Measurements from ENCODE around the gene SPTBN4.

- TF ChIP-seq CTCF (IDR thresholded peaks at IDR 0.05; ENCODE audit: insufficient read depth, low read length, poor library complexity, severe bottlenecking), result no peak
- TF ChIP-seq EZH2phosphoT487 (conservative IDR thresholded peaks at IDR 0.05; ENCODE audit: low read length), result no peak
Measured at GRCh38 chr19:40567750-40568494, 101.1 kb downstream of the SPTBN4 start.

Data from SU-DHL-6 (cell line).